Measurements from ENCODE around the gene CENPI.
A peak's percentile ranks its signal among the peaks of the same experiment; 100 is the strongest.
"Not testable (repeated sequence)": the region's sequence is repeated elsewhere in the genome, so short reads cannot be mapped to it uniquely, and the experiment has no call there.

The CENPI gene

GRCh38 chrX:101097546-101098453 lies at the start of gene CENPI:
CENPI (plus strand) TSS chrX:101098204; CDS start chrX:101101071, 2,867 bp downstream.
- Histone ChIP-seq H3K27me3 (no peaks in the 10 kb centered on the region), H3K27ac (peak within 1 kb of the TSS; percentile 48 to 71 (median 63); a peak in 21 of 22 replicates), H4K20me1 (no peaks in the 10 kb centered on the region), H3K4me3 (peak within 1 kb of the TSS; percentile 50 to 74 (median 68)), H3K4me2 (peak within 1 kb of the TSS; percentile 63 to 81 (median 77)), H3K9ac (peak within 1 kb of the TSS; percentile 67 to 79 (median 73); a peak in 21 of 22 replicates), H3K36me3 (peaks cover 0 to 28% (median 5%) of the 10 kb centered on the region in 11 experiments; a peak in 5 of 22 replicates), H3K9me3 (replicated peaks in 1 of 11) (no peaks in the 10 kb centered on the region), H3K4me1 (peaks cover 0 to 22% (median 17%) of the 10 kb centered on the region in 10 experiments; a peak in 17 of 20 replicates)
- no peak for TF ChIP-seq Cebpa-rat (IDR thresholded peaks at IDR 0.05)

- Histone ChIP-seq H3K4me3 (peak overlapping the region; percentile 54 to 73 (median 64)), H3K27ac (peak overlapping the region; percentile 79 to 93 (median 86); a peak in 21 of 22 replicates), H3K4me2 (peak overlapping the region; percentile 60 to 83 (median 68)), H3K9ac (peak overlapping the region; percentile 80 to 88 (median 86)), H3K9me3 (replicated peaks in 1 of 11) (no peaks in the 10 kb centered on the region), H3K27me3 (no peaks in the 10 kb centered on the region), H4K20me1 (no peaks in the 10 kb centered on the region), H3K4me1 (peaks cover 0 to 7% (median 2%) of the 10 kb centered on the region in 10 experiments; a peak in 2 of 20 replicates), H3K36me3 (0 out of 22 replicates have a peak, but pooled peaks cover 0 to 4% (median 0%) of the 10 kb centered on the region in 11 experiments)
- no peak for TF ChIP-seq Cebpa-rat (IDR thresholded peaks at IDR 0.05)
Measured at GRCh38 chrX:101051153-101051548, 46.9 kb upstream of the CENPI start.

- H3K27ac ChIP-seq: peak within 1 kb of the TSS; percentile 79 to 93 (median 86)
- peak within 1 kb of the TSS; percentile 80 to 88 (median 86) for H3K9ac ChIP-seq
- TF ChIP-seq Cebpa-rat (IDR thresholded peaks at IDR 0.05): no peak
- H3K4me3 ChIP-seq: peak within 1 kb of the TSS; percentile 54 to 73 (median 64)
- no peaks in the 10 kb centered on the region for H3K9me3 ChIP-seq (replicated peaks in 1 of 11)
- peak within 1 kb of the TSS; percentile 60 to 83 (median 68) for H3K4me2 ChIP-seq
- H4K20me1 ChIP-seq: no peaks in the 10 kb centered on the region
- no peaks in the 10 kb centered on the region for H3K27me3 ChIP-seq
- H3K4me1 ChIP-seq: peaks cover 0 to 10% (median 3%) of the 10 kb centered on the region in 10 experiments; a peak in 8 of 20 replicates
- H3K36me3 ChIP-seq: 0 out of 22 replicates have a peak, but pooled peaks cover 0 to 4% (median 0%) of the 10 kb centered on the region in 11 experiments
Measured at GRCh38 chrX:101051549-101052302, 46.3 kb upstream of the CENPI start, which contains the start of gene TRMT2B. TRMT2B (minus strand) TSS chrX:101052111; CDS start chrX:101042289, 9,822 bp downstream.

- H3K4me1 ChIP-seq: peaks cover 0 to 16% (median 3%) of the 10 kb centered on the region in 10 experiments; a peak in 8 of 20 replicates
- H3K27me3 ChIP-seq; H3K36me3 ChIP-seq; H3K4me3 ChIP-seq; H3K9ac ChIP-seq; H3K9me3 ChIP-seq (replicated peaks in 1 of 11); H4K20me1 ChIP-seq: not testable (repeated sequence)
- peak overlapping the region in 4 of 11 experiments; percentile 29 to 52 (median 40); a peak in 8 of 22 replicates for H3K4me2 ChIP-seq
- H3K27ac ChIP-seq: peak overlapping the region in 2 of 11 experiments; percentile 15 to 55; a peak in 3 of 22 replicates
Measured at GRCh38 chrX:101056551-101056950, 41.5 kb upstream of the CENPI start.

- Histone ChIP-seq H3K36me3 (no peaks in the 10 kb centered on the region), H4K20me1 (no peaks in the 10 kb centered on the region), H3K9me3 (replicated peaks in 1 of 11) (no peaks in the 10 kb centered on the region), H3K27ac (peak overlapping the region in 2 of 11 experiments; percentile 15 to 55; a peak in 3 of 22 replicates), H3K4me2 (peak overlapping the region in 5 of 11 experiments; percentile 8 to 52 (median 35); a peak in 8 of 22 replicates), H3K27me3 (no peaks in the 10 kb centered on the region), H3K9ac (no peak overlapping the region), H3K4me1 (peaks cover 0 to 16% (median 2%) of the 10 kb centered on the region in 10 experiments; a peak in 9 of 20 replicates), H3K4me3 (no peak overlapping the region)
- no peak for TF ChIP-seq Cebpa-rat (IDR thresholded peaks at IDR 0.05)
Measured at GRCh38 chrX:101057093-101057714, 40.8 kb upstream of the CENPI start.

- Histone ChIP-seq H3K4me2 (no peak overlapping the region), H3K9ac (no peak overlapping the region), H3K9me3 (replicated peaks in 1 of 11) (no peaks in the 10 kb centered on the region), H3K4me3 (no peak overlapping the region), H3K4me1 (peaks cover 0 to 6% (median 0%) of the 10 kb centered on the region in 10 experiments; a peak in 6 of 20 replicates), H3K36me3 (no peaks in the 10 kb centered on the region), H4K20me1 (no peaks in the 10 kb centered on the region), H3K27me3 (no peaks in the 10 kb centered on the region), H3K27ac (no peak overlapping the region)
- no peak for TF ChIP-seq Cebpa-rat (IDR thresholded peaks at IDR 0.05)
Measured at GRCh38 chrX:101062176-101062575, 35.8 kb upstream of the CENPI start.

GRCh38 chrX:101071582-101071981 lies 26.4 kb upstream of the CENPI start:
- no peak for TF ChIP-seq Cebpa-rat (IDR thresholded peaks at IDR 0.05)
- Histone ChIP-seq H3K4me1 (no peaks in the 10 kb centered on the region), H3K27ac (no peak overlapping the region), H3K9me3 (replicated peaks in 1 of 11) (peaks cover 0 to 7% (median 5%) of the 10 kb centered on the region in 11 experiments; a peak in 6 of 22 replicates), H3K36me3 (no peaks in the 10 kb centered on the region), H4K20me1 (no peaks in the 10 kb centered on the region), H3K4me2 (no peak overlapping the region), H3K9ac (no peak overlapping the region), H3K4me3 (no peak overlapping the region), H3K27me3 (no peaks in the 10 kb centered on the region)
